ENCODE measurements around the gene IRF2. TPM values are rescaled to one million over a fixed set of nuclear protein-coding genes. Genes with fewer than 3 reads are reported as not detected.

IRF2 gene
- total and polyA plus RNA-seq, 4 experiments from 2014 or later = 66.7 to 87.2 (median 71.5) TPM

- intact Hi-C loops (cut with micrococcal nuclease) = loop anchor here (2.0 kb wide), 1 partner anchor 31 kb away; no protein-coding TSS in a partner anchor
- H3K9me3 ChIP-seq (ENCODE audit: control insufficient read depth in 1 of 2, low read length in 2 of 2) = peaks cover 0 to 3% of the 10 kb centered on the region in 2 donors
- Mint-ChIP-seq H3K9me3 (peaks cover 0 to 6% (median 1%) of the 10 kb centered on the region in 8 donors), H3K27me3 (no peaks in the 10 kb centered on the region), H3K27ac (peak overlapping the region; percentile 94 to 98 (median 96)), H3K36me3 (peaks cover 43 to 77% of the 10 kb centered on the region in 2 donors), H3K4me3 (peak overlapping the region; percentile 52 to 85 (median 78)), H3K4me1 (peaks cover 54 to 87% (median 73%) of the 10 kb centered on the region in 4 donors)
- peak overlapping the region; percentile 66 for H3K27ac ChIP-seq (ENCODE audit: low read depth, low read length)
- H3K27me3 ChIP-seq (ENCODE audit: insufficient read depth, low read length) = no peaks in the 10 kb centered on the region
- DNase-seq = peak in 1 of 5 donors; percentile 24
- CTCF ChIA-PET (ENCODE audit: partially characterized antibody) = interaction anchor here (1.1 to 2.1 kb wide), 4 partner anchors 12 to 113 kb away, joined by 3 to 8 read pairs (median 4); no protein-coding TSS in a partner anchor
- POLR2A ChIA-PET (ENCODE audit: partially characterized antibody) = interaction anchor here (0.7 to 4.5 kb wide), 11 partner anchors 9 to 228 kb away, joined by 3 to 23 read pairs (median 5); partner anchors contain the start of genes CASP3, IRF2 and PRIMPOL
- H3K4me3 ChIP-seq (ENCODE audit: low read length in 2 of 2) = peak overlapping the region; percentile 25
- peaks cover 10% of the 10 kb centered on the region for H3K36me3 ChIP-seq (ENCODE audit: insufficient read depth, low read length)
- H3K4me1 ChIP-seq (ENCODE audit: insufficient read depth, low read length) = peaks cover 62% of the 10 kb centered on the region
These were observed 52.7 kb downstream of the IRF2 start for GRCh38 chr4:184421533-184422155.

GRCh38 chr4:184420881-184421416 is 53.4 kb downstream of the IRF2 start:
- H3K27me3 ChIP-seq (ENCODE audit: insufficient read depth, low read length) = no peaks in the 10 kb centered on the region
- intact Hi-C loops (cut with micrococcal nuclease) = loop anchor here (2.0 kb wide), 1 partner anchor 32 kb away; no protein-coding TSS in a partner anchor
- Mint-ChIP-seq H3K36me3 (peaks cover 37 to 70% of the 10 kb centered on the region in 2 donors), H3K27me3 (no peaks in the 10 kb centered on the region), H3K4me1 (peaks cover 53 to 80% (median 68%) of the 10 kb centered on the region in 4 donors), H3K27ac (peak overlapping the region; percentile 94 to 98 (median 96)), H3K4me3 (peak overlapping the region; percentile 67 to 85 (median 78)), H3K9me3 (peaks cover 0 to 6% (median 1%) of the 10 kb centered on the region in 8 donors)
- peaks cover 66% of the 10 kb centered on the region for H3K4me1 ChIP-seq (ENCODE audit: insufficient read depth, low read length)
- CTCF ChIA-PET (ENCODE audit: partially characterized antibody) = interaction anchor here (0.8 to 2.1 kb wide), 6 partner anchors 12 to 157 kb away, joined by 3 to 8 read pairs (median 4); no protein-coding TSS in a partner anchor
- peak overlapping the region; percentile 25 for H3K4me3 ChIP-seq (ENCODE audit: low read length in 2 of 2)
- peak overlapping the region; percentile 66 for H3K27ac ChIP-seq (ENCODE audit: low read depth, low read length)
- peaks cover 6% of the 10 kb centered on the region for H3K36me3 ChIP-seq (ENCODE audit: insufficient read depth, low read length)
- POLR2A ChIA-PET (ENCODE audit: partially characterized antibody) = interaction anchor here (0.6 to 4.5 kb wide), 11 partner anchors 8 to 228 kb away, joined by 3 to 23 read pairs (median 5); partner anchors contain the start of genes CASP3, IRF2 and PRIMPOL
- peak in 2 of 5 donors; percentile 35 to 70 for DNase-seq
- peaks cover 0 to 3% of the 10 kb centered on the region in 2 donors for H3K9me3 ChIP-seq (ENCODE audit: control insufficient read depth in 1 of 2, low read length in 2 of 2)

- ChIA-PET POLR2A (ENCODE audit: partially characterized antibody) (interaction anchor here (0.6 to 4.5 kb wide), 9 partner anchors 8 to 229 kb away, joined by 3 to 23 read pairs (median 5); partner anchors contain the start of genes CASP3, IRF2 and PRIMPOL), CTCF (ENCODE audit: partially characterized antibody) (interaction anchor here (0.8 to 2.1 kb wide), 6 partner anchors 10 to 156 kb away, joined by 3 to 8 read pairs (median 4); no protein-coding TSS in a partner anchor)
- Histone ChIP-seq H3K36me3 (ENCODE audit: insufficient read depth, low read length) (peaks cover 10% of the 10 kb centered on the region), H3K27me3 (ENCODE audit: insufficient read depth, low read length) (no peaks in the 10 kb centered on the region), H3K4me3 (ENCODE audit: low read length in 2 of 2) (peak overlapping the region in 1 of 2 donors; percentile 25), H3K4me1 (ENCODE audit: insufficient read depth, low read length) (peaks cover 66% of the 10 kb centered on the region), H3K27ac (ENCODE audit: low read depth, low read length) (peak overlapping the region; percentile 66), H3K9me3 (ENCODE audit: control insufficient read depth in 1 of 2, low read length in 2 of 2) (peaks cover 0 to 3% of the 10 kb centered on the region in 2 donors)
- Mint-ChIP-seq H3K27me3 (no peaks in the 10 kb centered on the region), H3K9me3 (peaks cover 0 to 6% (median 1%) of the 10 kb centered on the region in 8 donors), H3K4me3 (peak overlapping the region; percentile 67 to 85 (median 78)), H3K27ac (peak overlapping the region; percentile 94 to 98 (median 96)), H3K36me3 (peaks cover 39 to 71% of the 10 kb centered on the region in 2 donors), H3K4me1 (peaks cover 51 to 81% (median 70%) of the 10 kb centered on the region in 4 donors)
- DNase-seq = peak in 2 of 5 donors; percentile 26 to 31
- intact Hi-C loops (cut with micrococcal nuclease) = loop anchor here (2.0 kb wide), 1 partner anchor 32 kb away; no protein-coding TSS in a partner anchor
These were observed 53.9 kb downstream of the IRF2 start for GRCh38 chr4:184420402-184420801.

GRCh38 chr4:184419976-184420375 is 54.4 kb downstream of the IRF2 start:
- Histone ChIP-seq H3K4me3 (ENCODE audit: low read length in 2 of 2) (no peak overlapping the region), H3K9me3 (ENCODE audit: control insufficient read depth in 1 of 2, low read length in 2 of 2) (peaks cover 0 to 3% of the 10 kb centered on the region in 2 donors), H3K36me3 (ENCODE audit: insufficient read depth, low read length) (peaks cover 14% of the 10 kb centered on the region), H3K4me1 (ENCODE audit: insufficient read depth, low read length) (peaks cover 70% of the 10 kb centered on the region), H3K27me3 (ENCODE audit: insufficient read depth, low read length) (no peaks in the 10 kb centered on the region), H3K27ac (ENCODE audit: low read depth, low read length) (peak overlapping the region; percentile 66)
- peak overlapping the region; percentile 94 to 98 (median 96) for H3K27ac Mint-ChIP-seq
- DNase-seq = peak in 2 of 5 donors; percentile 22 to 26
- ChIA-PET POLR2A (ENCODE audit: partially characterized antibody) (interaction anchor here (1.0 to 4.5 kb wide), 6 partner anchors 37 to 229 kb away, joined by 3 to 23 read pairs (median 8); partner anchors contain the start of genes CASP3, IRF2 and PRIMPOL), CTCF (ENCODE audit: partially characterized antibody) (interaction anchor here (1.1 to 2.1 kb wide), 5 partner anchors 10 to 156 kb away, joined by 4 to 8 read pairs (median 5); no protein-coding TSS in a partner anchor)
- H3K36me3 Mint-ChIP-seq = peaks cover 40 to 71% of the 10 kb centered on the region in 2 donors
- intact Hi-C loops (cut with micrococcal nuclease) = loop anchor here (2.0 to 5.0 kb wide), 4 partner anchors 33 to 227 kb away; partner anchors contain the start of genes CASP3 and PRIMPOL
- peaks cover 52 to 85% (median 71%) of the 10 kb centered on the region in 4 donors for H3K4me1 Mint-ChIP-seq
- peaks cover 0 to 6% (median 1%) of the 10 kb centered on the region in 8 donors for H3K9me3 Mint-ChIP-seq
- H3K4me3 Mint-ChIP-seq = peak overlapping the region; percentile 67 to 85 (median 78)
- H3K27me3 Mint-ChIP-seq = no peaks in the 10 kb centered on the region

GRCh38 chr4:184417802-184418511 is 56.4 kb downstream of the IRF2 start:
- H3K4me3 Mint-ChIP-seq = peak overlapping the region; percentile 22 to 89 (median 82)
- CTCF ChIA-PET (ENCODE audit: partially characterized antibody) = interaction anchor here (0.9 to 1.3 kb wide), 3 partner anchors 9 to 153 kb away, joined by 3 to 6 read pairs (median 3); no protein-coding TSS in a partner anchor
- H3K36me3 ChIP-seq (ENCODE audit: insufficient read depth, low read length) = peaks cover 10% of the 10 kb centered on the region
- H3K27me3 Mint-ChIP-seq = no peaks in the 10 kb centered on the region
- H3K36me3 Mint-ChIP-seq = peaks cover 38 to 63% of the 10 kb centered on the region in 2 donors
- H3K27ac ChIP-seq (ENCODE audit: low read depth, low read length) = peak overlapping the region; percentile 81
- H3K27me3 ChIP-seq (ENCODE audit: insufficient read depth, low read length) = no peaks in the 10 kb centered on the region
- POLR2A ChIA-PET (ENCODE audit: partially characterized antibody) = interaction anchor here (0.6 to 1.9 kb wide), 12 partner anchors 9 to 154 kb away, joined by 3 to 33 read pairs (median 4); partner anchors contain the start of gene IRF2
- H3K4me1 ChIP-seq (ENCODE audit: insufficient read depth, low read length) = peaks cover 79% of the 10 kb centered on the region
- peak in 3 of 5 donors; percentile 18 to 62 (median 28) for DNase-seq
- intact Hi-C loops (cut with micrococcal nuclease) = loop anchor here (1.0 to 5.0 kb wide), 4 partner anchors 56 to 229 kb away; partner anchors contain the start of genes CASP3, IRF2 and PRIMPOL
- peak overlapping the region; percentile 94 to 99 (median 98) for H3K27ac Mint-ChIP-seq
- peaks cover 0 to 3% of the 10 kb centered on the region in 2 donors for H3K9me3 ChIP-seq (ENCODE audit: control insufficient read depth in 1 of 2, low read length in 2 of 2)
- peaks cover 55 to 83% (median 69%) of the 10 kb centered on the region in 4 donors for H3K4me1 Mint-ChIP-seq
- H3K9me3 Mint-ChIP-seq = peaks cover 0 to 6% (median 1%) of the 10 kb centered on the region in 8 donors
- peak overlapping the region in 1 of 2 donors; percentile 63 for H3K4me3 ChIP-seq (ENCODE audit: low read length in 2 of 2)
